GM19240 (cell line): ENCODE data around the gene ELP1.
"Not testable (repeated sequence)": the region's sequence is repeated elsewhere in the genome, so short reads cannot be mapped to it uniquely, and the experiment has no call there.

Experiments
- DNase-seq: peaks from one replicate; pipeline ENCODE4 v3.0.0; 2011; ENCODE audit warnings: low spot score; ENCODE audit not compliant: insufficient read length

The ELP1 gene

DNA sequence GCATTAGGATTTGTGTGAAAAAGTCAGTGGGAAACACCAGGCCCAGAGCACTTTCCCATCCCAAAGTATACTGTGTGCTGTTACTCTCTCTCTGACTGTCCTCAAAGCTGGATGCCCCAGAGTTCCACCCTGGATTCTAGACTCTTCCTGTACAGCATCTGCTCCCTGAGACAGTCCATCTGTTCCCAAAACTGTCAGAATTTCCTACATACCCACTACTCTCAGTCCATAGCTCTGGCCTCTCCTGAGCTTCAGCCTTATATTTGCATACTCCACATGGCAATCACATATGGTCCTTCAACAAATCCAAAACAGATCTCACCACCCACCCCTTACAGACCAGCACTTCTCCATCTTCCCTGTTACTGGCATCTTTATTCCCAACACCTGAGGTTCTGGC is 9.5 kb downstream of the ELP1 start:
- DNase-seq, result no peak

DNA sequence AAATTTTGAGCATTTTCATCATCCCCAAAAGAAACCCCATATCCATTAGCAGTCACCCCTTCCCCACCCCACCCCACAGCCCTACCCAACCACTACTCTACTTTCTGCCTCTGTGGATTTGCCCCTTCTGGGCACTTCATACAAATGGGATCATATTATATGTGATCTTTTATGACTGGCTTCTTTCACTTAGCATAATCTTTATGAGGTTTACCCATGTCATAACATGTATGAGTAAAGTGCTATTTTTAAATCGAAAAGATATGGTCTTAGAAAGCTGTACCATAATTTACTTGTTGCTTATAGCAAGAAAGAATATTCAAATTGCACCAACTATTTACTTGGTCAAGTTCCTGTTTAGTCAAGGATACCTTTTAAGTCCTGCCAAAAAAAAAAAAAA is 12.7 kb downstream of the ELP1 start:
- DNase-seq, result no peak

DNA sequence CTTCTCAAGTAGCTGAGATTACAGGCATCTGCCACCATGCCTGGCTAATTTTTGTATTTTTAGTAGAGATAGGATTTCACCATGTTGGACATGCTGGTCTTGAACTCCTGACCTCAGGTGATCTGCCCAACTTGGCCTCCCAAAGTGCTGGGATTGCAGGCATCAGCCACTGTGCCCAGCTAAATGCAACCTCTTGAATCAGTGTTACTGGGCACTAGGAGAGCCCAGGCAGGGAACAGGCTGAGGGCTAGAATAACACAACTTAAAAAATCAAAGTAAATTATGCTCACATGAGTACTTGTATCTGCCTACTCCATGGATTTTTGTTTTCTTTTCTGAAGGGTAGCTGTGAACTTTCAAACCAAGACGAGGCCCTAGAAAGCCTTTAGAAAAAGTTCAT is 13.5 kb downstream of the ELP1 start:
- DNase-seq, result not testable (repeated sequence)

DNA sequence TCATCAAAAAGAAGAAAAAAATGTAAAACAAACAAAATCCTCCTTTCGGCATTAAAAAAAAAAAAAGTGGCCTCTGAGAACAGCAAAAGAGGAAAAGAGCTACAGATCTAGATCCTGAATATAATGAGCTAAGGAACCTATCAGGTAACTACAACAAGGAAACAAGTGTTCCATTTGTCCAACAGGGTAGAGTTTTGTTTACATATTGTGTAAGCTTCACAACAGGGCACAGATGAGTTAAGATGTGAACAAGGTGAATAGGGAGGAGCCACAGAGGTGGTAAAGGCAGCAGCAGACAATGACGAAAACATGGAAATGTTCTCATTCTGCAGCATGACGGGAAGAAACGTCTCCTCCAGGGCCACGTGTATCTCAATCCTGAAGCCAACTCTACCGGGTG is 14.4 kb downstream of the ELP1 start:
- DNase-seq, result no peak

DNA sequence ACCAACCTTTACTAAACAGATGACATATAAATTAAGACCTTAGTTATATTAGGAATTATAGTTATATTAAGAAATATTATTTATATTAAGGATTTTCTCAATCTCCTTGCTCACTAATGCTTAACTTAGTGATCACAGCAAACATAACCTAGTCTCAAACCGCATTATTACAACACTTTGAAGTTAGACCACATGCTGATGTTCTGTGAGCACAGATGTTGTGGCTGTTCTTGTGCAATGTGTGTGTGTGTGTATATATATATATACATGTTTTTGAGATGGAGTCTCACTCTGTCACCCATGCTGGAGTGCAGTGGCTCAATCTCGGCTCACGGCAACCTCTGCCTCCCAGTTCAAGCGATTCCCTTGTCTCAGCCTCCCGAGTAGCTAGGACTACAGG is 20.5 kb downstream of the ELP1 start:
- no peak for DNase-seq

DNA sequence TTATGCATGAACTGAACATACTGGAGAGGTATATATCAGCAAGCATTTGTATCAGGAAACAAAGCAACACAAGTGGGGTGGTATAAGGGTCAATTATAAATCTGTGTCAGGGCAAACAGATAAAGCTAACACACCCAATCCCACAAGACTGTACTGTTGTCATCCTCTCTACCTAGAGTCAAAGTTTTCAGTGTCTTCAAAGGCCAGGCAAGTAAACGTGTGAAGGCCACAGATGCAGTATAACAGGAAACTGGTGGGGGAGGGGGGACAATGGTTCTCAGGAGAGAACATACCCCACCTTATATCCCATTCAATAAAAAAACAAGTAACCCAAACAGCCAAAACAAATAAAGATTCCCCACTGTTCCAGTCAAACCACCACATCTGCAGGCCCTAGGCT is 22.1 kb downstream of the ELP1 start:
- no peak for DNase-seq

DNA sequence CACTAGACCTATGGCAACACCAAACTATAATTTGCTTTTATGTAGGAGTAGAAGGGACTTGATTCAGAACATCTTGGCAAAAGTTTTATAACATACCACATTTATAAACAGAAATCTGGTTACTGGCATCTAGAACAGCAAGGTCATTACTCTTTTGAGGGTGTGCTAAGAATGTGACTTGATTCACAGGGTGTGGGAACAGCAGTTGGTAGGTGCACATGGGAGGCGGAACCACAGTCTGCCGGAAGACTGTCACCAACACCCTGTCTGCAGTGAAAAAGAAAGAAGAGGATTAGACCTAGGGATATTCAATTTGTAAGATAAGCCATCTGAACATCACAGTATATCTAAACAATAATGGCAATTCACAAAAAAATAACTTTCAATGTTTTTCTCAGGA is 23.0 kb downstream of the ELP1 start:
- no peak for DNase-seq

DNA sequence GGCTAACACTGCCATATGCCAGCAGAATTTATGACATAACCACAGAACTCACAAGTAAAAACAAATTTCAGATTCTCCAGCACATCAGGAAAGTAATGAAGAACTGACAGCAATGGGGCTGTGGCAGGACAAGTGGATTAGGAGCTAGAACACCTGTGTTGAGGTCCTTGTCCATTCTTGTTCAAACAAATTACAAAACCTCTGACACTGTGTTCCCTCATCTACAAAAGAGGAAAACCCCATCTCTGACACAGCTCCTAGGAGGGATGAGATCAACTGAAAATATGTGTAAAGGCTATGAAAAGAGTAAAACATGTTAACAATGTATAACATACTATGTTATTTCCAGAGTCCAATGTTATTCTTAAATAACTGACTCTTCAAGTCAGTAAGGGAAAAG is 23.5 kb downstream of the ELP1 start:
- DNase-seq, result no peak

DNA sequence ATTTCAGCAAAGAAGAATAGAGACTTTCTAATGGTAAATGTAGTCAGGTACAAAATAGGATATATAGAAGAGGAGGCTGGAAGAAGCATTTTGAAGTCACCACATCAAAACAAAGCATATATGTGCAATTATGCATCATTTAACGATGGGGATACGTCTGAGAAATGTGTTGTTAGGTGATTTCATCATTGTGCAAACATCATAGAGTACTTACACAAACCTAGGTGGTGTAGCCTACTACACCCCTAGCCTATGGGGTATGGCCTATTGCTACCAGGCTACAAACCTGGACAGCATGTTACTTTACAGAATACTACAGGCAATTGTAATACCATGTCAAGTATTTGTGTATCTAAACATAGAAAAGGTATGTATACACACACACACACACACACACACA is 28.4 kb downstream of the ELP1 start:
- no peak for DNase-seq

DNA sequence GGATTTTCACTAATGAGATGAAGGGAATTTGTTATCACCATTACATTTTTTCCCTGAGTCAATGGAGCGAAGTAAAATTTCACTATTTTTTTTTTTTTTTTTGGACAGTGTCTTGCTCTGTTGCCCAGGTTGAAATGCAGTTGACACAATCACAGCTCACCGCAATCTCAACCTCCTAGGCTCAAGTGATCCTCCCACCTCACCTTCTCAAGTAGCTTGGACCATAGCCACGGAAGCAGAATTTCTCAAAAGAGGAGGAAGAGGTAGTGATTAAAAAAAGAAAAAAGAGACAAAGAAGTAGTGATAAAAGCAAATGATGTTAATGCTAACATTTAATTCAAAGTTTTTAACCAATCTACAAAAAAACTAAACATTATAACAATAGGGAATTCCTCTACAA is 29.8 kb downstream of the ELP1 start:
- no peak for DNase-seq

DNA sequence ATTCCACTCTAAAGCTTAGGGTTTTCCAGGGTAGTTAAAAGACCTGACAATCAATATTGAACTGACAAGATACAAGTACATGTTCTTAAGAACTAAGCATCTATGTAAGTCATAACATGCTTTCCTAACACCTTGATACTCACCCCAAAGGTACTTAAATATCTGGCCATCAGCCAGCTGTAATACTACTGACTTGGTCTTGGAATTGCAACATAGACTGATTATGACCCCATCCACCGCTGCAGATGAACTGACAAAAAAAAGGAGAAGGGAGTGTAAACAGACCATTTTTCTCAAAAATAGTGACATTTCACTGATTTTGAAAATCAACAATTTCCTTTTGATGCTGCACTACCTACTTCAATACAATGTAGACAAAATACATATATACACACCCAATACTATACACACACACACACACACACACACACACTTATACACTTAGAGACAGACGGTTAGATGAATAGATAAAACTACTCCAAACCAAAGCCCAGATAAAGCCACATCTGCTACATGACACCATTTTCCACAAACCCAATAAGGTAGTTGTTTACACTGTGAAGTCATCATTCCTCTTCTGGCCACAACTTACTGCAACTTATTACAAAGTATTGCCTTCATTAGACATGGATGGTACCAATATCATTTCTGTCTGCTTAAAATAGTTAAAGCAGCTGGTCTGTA is 30.4 kb downstream of the ELP1 start:
- DNase-seq, result no peak

DNA sequence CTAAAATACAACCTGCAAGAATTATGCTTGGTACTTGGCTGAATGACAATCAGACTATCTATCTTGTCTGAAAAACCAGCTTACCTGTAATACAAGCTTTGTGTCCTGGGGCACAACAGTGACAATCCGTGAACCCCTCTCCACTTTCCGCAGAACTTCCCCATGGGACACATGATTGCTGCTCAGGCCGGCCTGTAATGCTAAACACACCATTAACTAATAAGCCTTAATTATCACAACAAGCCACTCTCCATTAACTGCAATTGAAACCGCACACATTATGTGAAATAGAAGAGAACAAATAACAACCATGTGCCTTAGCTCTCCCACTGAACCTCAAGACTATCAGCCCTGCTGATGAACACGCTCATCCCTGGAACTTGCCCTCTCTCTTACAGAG is 33.7 kb downstream of the ELP1 start:
- DNase-seq, result no peak

DNA sequence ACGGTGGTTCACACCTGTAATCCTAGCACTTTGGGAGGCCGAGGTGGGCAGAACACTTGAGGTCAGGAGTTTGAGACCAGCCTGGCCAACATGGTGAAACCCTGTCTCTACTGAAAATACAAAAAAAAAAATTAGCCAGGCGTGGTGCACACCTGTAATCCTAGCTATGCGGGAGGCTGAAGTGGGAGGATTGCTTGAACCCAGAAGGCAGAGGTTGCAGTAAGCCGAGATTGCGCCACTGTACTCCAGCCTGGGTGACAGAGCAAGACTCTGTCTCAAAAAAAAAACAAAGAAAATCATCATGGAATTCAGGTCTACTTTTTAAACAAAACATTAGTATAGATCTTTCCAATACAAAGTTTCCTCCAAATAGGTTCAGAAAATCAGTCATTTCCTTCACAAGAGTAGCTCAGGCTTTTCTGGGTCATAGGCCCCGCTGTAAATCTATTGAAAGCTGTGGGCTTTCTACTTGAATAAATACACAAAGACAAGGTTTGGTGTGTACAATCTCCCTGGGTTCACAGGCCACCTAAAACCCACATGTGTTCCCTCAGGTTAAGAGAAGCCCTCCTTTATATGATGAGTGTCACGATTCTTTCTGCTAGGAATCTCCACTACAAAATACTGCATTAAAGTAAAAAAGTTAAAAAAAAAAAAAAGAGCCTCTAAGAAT is 34.8 kb downstream of the ELP1 start:
- not testable (repeated sequence) for DNase-seq

DNA sequence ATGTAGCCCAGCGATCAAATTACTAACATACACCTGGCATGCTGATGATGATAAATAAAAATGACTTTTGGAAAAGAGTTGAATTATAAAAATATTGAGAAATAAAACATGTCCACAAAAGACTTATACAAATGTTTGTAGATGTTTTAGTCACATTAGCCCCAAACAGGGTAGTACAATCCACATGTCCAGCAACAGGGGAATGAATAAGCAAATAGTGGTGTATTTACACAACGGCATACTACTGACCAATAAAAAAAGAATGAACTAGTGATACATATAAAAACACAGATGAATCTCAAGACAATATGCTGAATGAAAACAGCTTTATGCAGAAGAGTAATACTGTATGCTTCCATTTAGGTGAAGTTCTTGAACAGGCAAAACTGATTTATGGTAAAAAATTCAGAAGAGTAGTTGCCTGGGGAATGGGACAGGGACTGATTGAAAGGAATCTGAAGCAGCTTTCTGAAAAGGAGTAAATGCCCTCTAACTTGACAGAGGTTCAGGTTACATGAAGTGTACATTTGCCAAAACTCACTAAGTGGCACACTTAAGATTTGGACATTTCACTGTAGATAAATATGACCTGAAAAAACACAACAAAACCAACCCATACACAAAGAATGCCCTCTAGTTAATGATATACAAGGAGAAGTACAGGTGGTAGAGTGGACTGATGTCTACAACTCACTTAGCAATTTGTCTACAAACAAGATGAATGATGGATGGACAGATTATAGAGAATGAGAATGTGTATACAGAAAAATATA is 36.4 kb downstream of the ELP1 start:
- DNase-seq, result no peak

DNA sequence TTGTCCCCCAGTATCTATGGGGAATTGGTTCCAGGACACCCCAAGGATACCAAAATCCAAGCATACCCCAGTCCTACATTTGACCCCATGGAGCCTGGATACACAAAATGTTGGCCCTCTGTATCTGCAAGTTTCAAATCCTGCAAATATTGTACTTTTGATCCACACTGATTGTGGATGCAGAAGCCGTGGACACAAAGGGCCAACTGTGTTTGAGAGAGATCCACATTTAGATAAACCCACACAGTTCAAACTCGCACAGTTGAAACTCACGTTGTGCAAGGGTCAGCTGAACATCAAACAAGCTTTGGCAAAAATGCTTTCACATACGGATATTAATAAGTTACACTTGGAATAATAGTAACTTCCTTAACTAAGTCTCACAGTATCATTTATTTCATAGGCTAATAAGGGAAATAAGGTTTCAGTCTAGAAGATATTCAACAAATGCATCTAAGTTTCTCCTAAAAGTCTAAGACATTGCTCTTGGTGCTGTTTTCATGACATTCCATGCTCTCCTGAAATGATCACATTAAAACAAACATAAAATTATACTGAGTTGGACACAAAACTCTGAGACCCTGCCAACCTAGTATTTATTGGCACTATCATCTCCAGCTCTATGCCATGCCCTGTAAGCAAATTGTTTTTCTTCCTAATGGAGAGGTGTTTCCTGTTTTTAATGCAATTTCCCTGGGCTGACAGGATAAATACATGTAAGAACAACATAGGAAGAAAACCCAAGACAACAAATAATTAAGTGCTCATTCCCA is 39.5 kb downstream of the ELP1 start:
- no peak for DNase-seq

DNA sequence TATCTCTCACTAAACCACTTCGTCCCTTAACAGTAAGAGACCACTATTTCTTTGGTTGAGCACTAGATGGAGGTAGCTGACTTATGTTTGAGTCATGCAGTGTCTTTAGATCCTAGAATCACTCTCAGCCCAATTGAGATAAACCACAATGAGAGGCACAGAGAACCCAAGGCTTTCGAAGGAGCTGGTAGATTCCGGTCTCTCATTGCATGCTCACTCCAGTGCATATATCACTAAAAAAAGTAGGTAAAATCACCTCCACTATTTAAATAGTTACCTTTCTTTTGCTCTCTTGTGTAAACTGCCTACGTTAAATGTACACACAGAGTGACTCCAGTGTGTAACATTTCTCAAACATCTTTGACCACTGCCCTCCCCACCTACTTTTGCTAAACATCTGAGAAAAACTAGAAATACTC is 44.3 kb downstream of the ELP1 start:
- DNase-seq, result no peak

DNA sequence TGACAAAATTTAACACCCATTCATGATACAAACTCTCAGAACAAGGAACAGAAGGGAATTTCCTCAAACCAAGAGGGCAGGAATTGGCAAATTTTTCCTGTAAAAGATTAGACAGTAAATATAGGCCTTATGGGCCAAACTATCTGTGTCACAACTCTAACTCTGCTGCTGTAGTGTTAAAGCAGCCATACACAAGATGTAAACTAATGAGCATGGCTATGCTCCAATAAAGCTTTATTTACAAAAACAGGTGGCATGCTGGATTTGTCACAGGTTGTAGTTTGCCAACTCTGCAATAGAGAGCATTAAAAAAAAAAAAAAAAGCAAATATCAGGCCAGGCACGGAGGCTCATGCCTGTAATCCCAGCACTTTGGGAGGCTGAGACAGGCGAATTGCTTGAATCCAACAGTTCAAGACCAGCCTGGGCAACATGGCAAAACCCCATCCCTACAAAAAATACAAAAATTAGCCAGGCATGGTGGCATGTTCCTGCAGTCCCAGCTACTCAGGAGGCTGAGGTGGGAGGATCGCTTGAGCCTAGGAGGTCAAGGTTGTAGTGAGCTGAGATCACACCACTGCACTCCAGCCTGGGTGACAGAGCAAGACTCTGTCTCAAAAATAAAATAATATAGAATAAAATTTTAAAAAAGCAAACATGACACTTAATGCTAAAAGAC is 47.2 kb downstream of the ELP1 start:
- not testable (repeated sequence) for DNase-seq

DNA sequence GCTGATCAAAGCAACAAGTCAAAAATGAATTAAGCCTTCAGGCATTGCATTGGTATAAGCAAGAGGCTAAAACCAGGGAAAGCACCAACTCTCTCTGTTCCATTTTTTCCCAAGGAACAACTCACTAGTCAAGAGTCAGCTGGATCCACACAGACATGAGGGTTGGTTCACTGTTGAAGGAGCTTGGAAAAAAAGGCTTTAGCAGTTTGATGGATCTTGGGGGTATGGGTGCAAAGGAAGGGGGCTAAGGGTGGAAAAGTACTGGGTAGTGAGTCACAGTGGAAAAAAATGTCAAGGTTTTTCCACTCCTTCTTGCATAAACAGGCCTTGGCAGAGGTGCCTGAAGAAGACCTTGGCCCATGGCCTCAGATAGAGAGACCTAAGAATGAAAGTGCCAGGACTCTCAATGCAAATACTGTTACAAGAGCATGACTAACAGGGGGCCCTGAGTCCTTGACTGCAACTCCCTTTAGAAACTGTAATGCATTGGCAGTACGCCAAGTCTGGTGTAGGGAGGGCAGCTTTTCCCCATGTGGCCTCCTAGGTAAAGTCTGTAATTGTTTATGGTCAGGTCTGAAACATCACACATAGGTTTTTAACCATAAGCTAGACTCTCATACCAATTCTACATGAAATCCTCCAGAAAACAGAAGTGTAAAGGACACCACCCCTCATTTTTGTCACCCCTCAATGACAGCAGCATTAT is 48.1 kb downstream of the ELP1 start:
- peak; percentile 59 for DNase-seq

DNA sequence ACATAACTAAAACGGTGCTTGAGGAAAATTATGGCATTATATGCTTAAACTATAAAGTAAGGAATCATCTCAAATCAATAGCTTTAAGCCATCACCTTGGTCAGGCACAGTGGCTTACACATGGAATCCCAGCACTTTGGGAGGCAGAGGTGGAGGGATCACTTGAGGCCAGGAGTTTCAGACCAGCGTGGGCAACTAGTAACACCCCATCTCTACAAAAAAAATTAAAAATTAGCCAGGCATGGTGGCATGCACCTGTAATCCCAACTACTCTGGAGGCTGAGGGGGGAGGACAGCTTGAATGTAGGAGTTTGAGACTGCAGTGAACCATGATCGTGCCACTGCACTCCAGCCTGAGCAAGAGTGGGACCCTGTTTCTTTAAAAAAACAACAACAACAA is 49.2 kb downstream of the ELP1 start:
- no peak for DNase-seq

DNA sequence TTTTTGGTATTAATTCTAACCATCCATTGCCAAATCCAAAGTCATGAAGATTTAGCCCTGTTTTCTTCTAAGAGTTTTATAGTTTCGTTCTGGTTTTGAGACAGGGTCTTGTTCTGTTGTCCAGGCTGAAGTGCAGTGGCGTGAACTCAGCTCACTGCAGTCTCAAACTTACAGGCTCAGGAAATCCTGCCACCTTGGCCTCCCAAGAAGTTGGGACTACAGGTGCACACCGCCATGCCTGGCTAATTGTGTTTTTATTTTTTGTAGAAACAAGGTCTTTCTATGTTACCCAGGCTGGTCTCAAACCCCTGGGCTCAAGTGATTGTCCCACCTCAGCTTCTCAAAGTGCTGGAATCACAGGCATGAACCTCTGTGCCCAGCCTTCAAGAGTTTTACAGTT is 50.8 kb downstream of the ELP1 start:
- no peak for DNase-seq
